HEK293 (cell line): ENCODE measurements around the gene ATP6V0C.

Source experiments
- CTCF ChIA-PET: fragments of 350-600 bp; formaldehyde crosslinking; extraction: SDS; loops from one replicate; lab custom pipeline; 2021; ENCODE audit warnings: antibody characterized with exemption; lab: Yijun Ruan, JAX
- POLR2A ChIA-PET: fragments of 300-600 bp; formaldehyde crosslinking; extraction: SDS; loops from one replicate; lab custom pipeline; 2020; ENCODE audit warnings: antibody characterized with exemption, inconsistent platforms; lab: Yijun Ruan, JAX
- H3K27ac ChIP-seq: fragments of 200-500 bp; sonication (Bioruptor generic); 2 replicates; pipeline ENCODE4 v1.5.1; 2014; ENCODE audit warnings: low read depth, low read length, control low read depth, inconsistent platforms; ENCODE audit errors: extremely low read depth
- H3K36me3 ChIP-seq, 2 experiments: fragments of 200-500 bp in 1 of 2; sonication (Bioruptor generic) in 1 of 2; 1 replicate in 1 of 2; 2 replicates in 1 of 2; pipeline ENCODE4 v1.5.1; 2014 to 2017; ENCODE audit warnings: inconsistent platforms in 2 of 2, low read length in 2 of 2; ENCODE audit not compliant: control insufficient read depth in 2 of 2, insufficient read depth in 1 of 2
- H3K4me1 ChIP-seq: fragments of 200-500 bp; sonication (Bioruptor generic); 2 replicates; pipeline ENCODE4 v1.5.1; 2014; ENCODE audit warnings: mild to moderate bottlenecking, low read length, inconsistent platforms; ENCODE audit not compliant: control insufficient read depth, insufficient read depth
- H3K4me3 ChIP-seq: 2 replicates; pipeline ENCODE4 v1.5.1; 2011; ENCODE audit warnings: low read depth, mild to moderate bottlenecking, control low read depth, low read length, moderate library complexity
- H3K9me3 ChIP-seq: fragments of 200-500 bp; sonication (Bioruptor generic); 2 replicates; pipeline ENCODE4 v1.5.1; 2014; ENCODE audit warnings: low read depth, low read length, inconsistent platforms; ENCODE audit not compliant: control insufficient read depth, insufficient read depth
- BCL11A ChIP-seq: fragments of 450-650 bp; formaldehyde crosslinking; IDR thresholded peaks from 2 replicates; pipeline ENCODE4 v1.5.1; 2016; ENCODE audit warnings: low read depth, missing biosample characterization, missing genetic modification characterization
- BCL11B ChIP-seq: fragments of 450-650 bp; formaldehyde crosslinking; IDR thresholded peaks from 2 replicates; pipeline ENCODE4 v1.5.1; 2016; ENCODE audit warnings: low read depth, missing biosample characterization, missing genetic modification characterization
- GLIS1 ChIP-seq: fragments of 450-650 bp; formaldehyde crosslinking; IDR thresholded peaks from 2 replicates; pipeline ENCODE4 v1.5.1; 2016; ENCODE audit warnings: missing biosample characterization, missing genetic modification characterization
- GLIS2 ChIP-seq: fragments of 450-650 bp; formaldehyde crosslinking; IDR thresholded peaks from 2 replicates; pipeline ENCODE4 v1.5.1; 2016; ENCODE audit warnings: missing biosample characterization, missing genetic modification characterization
- KLF8 ChIP-seq: fragments of 450-650 bp; formaldehyde crosslinking; IDR thresholded peaks from 2 replicates; pipeline ENCODE4 v1.5.1; 2016; ENCODE audit warnings: missing biosample characterization, missing genetic modification characterization
- OSR2 ChIP-seq: fragments of 450-650 bp; formaldehyde crosslinking; IDR thresholded peaks from 2 replicates; pipeline ENCODE4 v1.5.1; 2016; ENCODE audit warnings: missing biosample characterization, missing genetic modification characterization
- PRDM10 ChIP-seq: fragments of 450-650 bp; formaldehyde crosslinking; IDR thresholded peaks from 2 replicates; pipeline ENCODE4 v1.5.1; 2016; ENCODE audit warnings: missing biosample characterization, missing genetic modification characterization
- SCRT1 ChIP-seq: fragments of 450-650 bp; formaldehyde crosslinking; IDR thresholded peaks from 2 replicates; pipeline ENCODE4 v1.5.1; 2016; ENCODE audit warnings: missing biosample characterization, missing genetic modification characterization, borderline replicate concordance
- SCRT2 ChIP-seq: fragments of 450-650 bp; formaldehyde crosslinking; IDR thresholded peaks from 2 replicates; pipeline ENCODE4 v1.5.1; 2016; ENCODE audit warnings: missing biosample characterization, missing genetic modification characterization
- SP7 ChIP-seq: fragments of 450-650 bp; formaldehyde crosslinking; IDR thresholded peaks from 2 replicates; pipeline ENCODE4 v1.5.1; 2016; ENCODE audit warnings: missing biosample characterization, missing genetic modification characterization
- TCF7L2 ChIP-seq: IDR thresholded peaks from 2 replicates; pipeline ENCODE4 v1.6.1; 2011; ENCODE audit warnings: low read depth, mild to moderate bottlenecking, inconsistent platforms, low read length, moderate library complexity, borderline replicate concordance
- WT1 ChIP-seq: fragments of 450-650 bp; formaldehyde crosslinking; IDR thresholded peaks from 2 replicates; pipeline ENCODE4 v1.5.1; 2016; ENCODE audit warnings: missing biosample characterization, missing genetic modification characterization
- ZBTB17 ChIP-seq: fragments of 450-650 bp; formaldehyde crosslinking; IDR thresholded peaks from 2 replicates; pipeline ENCODE4 v1.5.1; 2016; ENCODE audit warnings: missing biosample characterization, missing genetic modification characterization
- ZBTB20 ChIP-seq: fragments of 450-650 bp; formaldehyde crosslinking; IDR thresholded peaks from 2 replicates; pipeline ENCODE4 v1.5.1; 2016; ENCODE audit warnings: missing biosample characterization, missing genetic modification characterization
- ZBTB49 ChIP-seq: fragments of 450-650 bp; formaldehyde crosslinking; IDR thresholded peaks from 2 replicates; pipeline ENCODE4 v1.5.1; 2016; ENCODE audit warnings: missing biosample characterization, missing genetic modification characterization, low read depth
- ZBTB7A ChIP-seq: fragments of 450-650 bp; formaldehyde crosslinking; IDR thresholded peaks from 2 replicates; pipeline ENCODE4 v1.5.1; 2016; ENCODE audit warnings: low read depth, missing biosample characterization, missing genetic modification characterization
- ZEB2 ChIP-seq: fragments of 450-650 bp; formaldehyde crosslinking; IDR thresholded peaks from 2 replicates; pipeline ENCODE4 v1.5.1; 2016; ENCODE audit warnings: missing biosample characterization, missing genetic modification characterization
- ZFP3 ChIP-seq: fragments of 450-650 bp; formaldehyde crosslinking; IDR thresholded peaks from 2 replicates; pipeline ENCODE4 v1.5.1; 2016; ENCODE audit warnings: low read depth, missing biosample characterization, missing genetic modification characterization
- ZIC2 ChIP-seq: fragments of 450-650 bp; formaldehyde crosslinking; IDR thresholded peaks from 2 replicates; pipeline ENCODE4 v1.5.1; 2016; ENCODE audit warnings: missing biosample characterization, missing genetic modification characterization
- ZNF10 ChIP-seq: fragments of 450-650 bp; formaldehyde crosslinking; IDR thresholded peaks from 2 replicates; pipeline ENCODE4 v1.5.1; 2017; ENCODE audit warnings: missing biosample characterization, missing genetic modification characterization
- ZNF341 ChIP-seq: fragments of 450-650 bp; formaldehyde crosslinking; IDR thresholded peaks from 2 replicates; pipeline ENCODE4; 2016; ENCODE audit warnings: low read depth, missing biosample characterization, missing genetic modification characterization
- ZNF37A ChIP-seq: fragments of 450-650 bp; IDR thresholded peaks from 2 replicates; pipeline ENCODE4 v1.5.1; 2018; ENCODE audit warnings: missing biosample characterization, missing genetic modification characterization
- ZNF501 ChIP-seq: fragments of 450-650 bp; formaldehyde crosslinking; IDR thresholded peaks from 2 replicates; pipeline ENCODE4 v1.5.1; 2016; ENCODE audit warnings: missing biosample characterization, missing genetic modification characterization
- ZNF560 ChIP-seq: fragments of 450-650 bp; formaldehyde crosslinking; IDR thresholded peaks from 2 replicates; pipeline ENCODE4 v1.5.1; 2017; ENCODE audit warnings: missing biosample characterization, missing genetic modification characterization, borderline replicate concordance
- ZNF600 ChIP-seq: fragments of 450-650 bp; formaldehyde crosslinking; IDR thresholded peaks from 2 replicates; pipeline ENCODE4 v1.5.1; 2016; ENCODE audit warnings: missing biosample characterization, missing genetic modification characterization
- ZNF623 ChIP-seq: fragments of 450-650 bp; formaldehyde crosslinking; IDR thresholded peaks from 2 replicates; pipeline ENCODE4 v1.5.1; 2016; ENCODE audit warnings: missing biosample characterization, missing genetic modification characterization
- ZNF626 ChIP-seq: fragments of 450-650 bp; sonication (Bioruptor Pico); formaldehyde crosslinking; IDR thresholded peaks from 2 replicates; pipeline ENCODE4 v1.5.1; 2018; ENCODE audit warnings: missing biosample characterization, missing genetic modification characterization, inconsistent platforms
- ZNF629 ChIP-seq: fragments of 450-650 bp; formaldehyde crosslinking; IDR thresholded peaks from 2 replicates; pipeline ENCODE4 v1.5.1; 2017; ENCODE audit warnings: missing biosample characterization, missing genetic modification characterization
- ZSCAN30 ChIP-seq: fragments of 450-650 bp; IDR thresholded peaks from 2 replicates; pipeline ENCODE4 v1.5.1; 2018; ENCODE audit warnings: missing biosample characterization, mild to moderate bottlenecking, missing genetic modification characterization, moderate library complexity
- ZXDB ChIP-seq: fragments of 450-650 bp; formaldehyde crosslinking; IDR thresholded peaks from 2 replicates; pipeline ENCODE4 v1.5.1; 2016; ENCODE audit warnings: missing biosample characterization, missing genetic modification characterization
- TF ChIP-seq, protein P1 (sequence below): fragments of 450-650 bp; formaldehyde crosslinking; IDR thresholded peaks from 2 replicates; pipeline ENCODE4 v1.5.1; 2016; ENCODE audit warnings: missing biosample characterization, missing genetic modification characterization, low read depth

The ATP6V0C gene

DNA sequence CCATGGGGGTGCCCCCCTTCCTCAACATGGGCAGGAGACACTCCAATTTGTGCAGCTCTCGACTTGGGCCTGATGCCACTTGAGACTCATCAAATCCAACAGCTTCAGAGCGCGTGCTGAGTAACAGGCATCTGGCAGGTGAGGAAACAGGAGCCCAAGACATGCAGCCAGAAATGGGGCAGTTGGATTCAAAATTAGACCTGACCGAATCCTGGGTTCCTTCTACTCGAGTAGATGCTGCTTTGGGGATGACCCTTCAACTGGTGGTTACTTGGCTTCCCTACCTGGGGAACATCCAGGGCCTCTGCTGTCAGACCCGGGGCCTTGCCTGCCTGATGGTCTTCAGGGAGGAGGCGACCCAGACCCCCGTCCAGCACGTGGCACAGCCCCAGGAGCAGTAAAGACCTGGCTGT lies 43.1 kb upstream of the ATP6V0C start:
- Histone ChIP-seq H3K27ac (peak overlapping the region; percentile 43; the same call in 1 of the 2 replicates), H3K4me3 (no peak overlapping the region), H3K36me3 (no peaks in the 10 kb centered on the region), H3K4me1 (peaks cover 27% of the 10 kb centered on the region), H3K9me3 (no peaks in the 10 kb centered on the region)
- ChIA-PET CTCF (interaction anchor here (2.5 kb wide), 1 partner anchor 31 kb away, joined by 8 read pairs; no protein-coding TSS in a partner anchor), POLR2A (interaction anchor here (0.7 to 3.2 kb wide), 6 partner anchors 11 to 234 kb away, joined by 3 to 34 read pairs (median 4); partner anchors contain the start of genes DNASE1L2, ECI1 and TEDC2)
- TF ChIP-seq ZNF623 (tag by site-specific recombination) = no peak
- peak; percentile 91 for TF ChIP-seq SCRT2 (tag by site-specific recombination)
- TF ChIP-seq ZNF629 (tag by site-specific recombination) = peak; percentile 37; the same call in 1 of the 2 replicates
- TF ChIP-seq ZBTB20 (tag by site-specific recombination) = peak; percentile 78
- TF ChIP-seq BCL11B (tag by site-specific recombination) = peak; percentile 68; the same call in 1 of the 2 replicates
- peak; percentile 28; the same call in 1 of the 2 replicates for TF ChIP-seq ZSCAN30 (tag by site-specific recombination)
- TF ChIP-seq TCF7L2 = no peak
- no peak for TF ChIP-seq ZNF37A (tag by site-specific recombination)
- TF ChIP-seq OSR2 (tag by site-specific recombination) = peak; percentile 62; the same call in 1 of the 2 replicates
- peak; percentile 97 for TF ChIP-seq PRDM10 (tag by site-specific recombination)
- TF ChIP-seq ZIC2 (tag by site-specific recombination) = peak; percentile 67
- TF ChIP-seq ZNF341 (tag by site-specific recombination) = peak; percentile 28; the same call in 1 of the 2 replicates
- TF ChIP-seq WT1 (tag by site-specific recombination) = 0 out of 2 replicates have a peak, but pooled peaks have one; percentile 28
- TF ChIP-seq ZNF10 (tag by site-specific recombination) = peak; percentile 99
- TF ChIP-seq ZEB2 (tag by site-specific recombination) = peak; percentile 78
- peak; percentile 68; the same call in 1 of the 2 replicates for TF ChIP-seq ZNF600 (tag by site-specific recombination)
- peak; percentile 83; the same call in 1 of the 2 replicates for TF ChIP-seq ZBTB7A (tag by site-specific recombination)
- peak; percentile 65 for TF ChIP-seq ZBTB17 (tag by site-specific recombination)
- 0 out of 2 replicates have a peak, but pooled peaks have one; percentile 41 for TF ChIP-seq BCL11A (tag by site-specific recombination)
- no peak for TF ChIP-seq ZXDB (tag by site-specific recombination)
- TF ChIP-seq ZNF560 (tag by site-specific recombination) = no peak
- TF ChIP-seq KLF8 = 0 out of 2 replicates have a peak, but pooled peaks have one; percentile 16
- TF ChIP-seq ZNF626 = no peak
- TF ChIP-seq, protein P1, sequence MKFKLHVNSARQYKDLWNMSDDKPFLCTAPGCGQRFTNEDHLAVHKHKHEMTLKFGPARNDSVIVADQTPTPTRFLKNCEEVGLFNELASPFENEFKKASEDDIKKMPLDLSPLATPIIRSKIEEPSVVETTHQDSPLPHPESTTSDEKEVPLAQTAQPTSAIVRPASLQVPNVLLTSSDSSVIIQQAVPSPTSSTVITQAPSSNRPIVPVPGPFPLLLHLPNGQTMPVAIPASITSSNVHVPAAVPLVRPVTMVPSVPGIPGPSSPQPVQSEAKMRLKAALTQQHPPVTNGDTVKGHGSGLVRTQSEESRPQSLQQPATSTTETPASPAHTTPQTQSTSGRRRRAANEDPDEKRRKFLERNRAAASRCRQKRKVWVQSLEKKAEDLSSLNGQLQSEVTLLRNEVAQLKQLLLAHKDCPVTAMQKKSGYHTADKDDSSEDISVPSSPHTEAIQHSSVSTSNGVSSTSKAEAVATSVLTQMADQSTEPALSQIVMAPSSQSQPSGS (tag by site-specific recombination) = no peak
- TF ChIP-seq ZBTB49 = no peak
- peak; percentile 53 for TF ChIP-seq SP7
- TF ChIP-seq GLIS2 = peak; percentile 33
- no peak for TF ChIP-seq ZFP3 (tag by site-specific recombination)
- TF ChIP-seq ZNF501 (tag by site-specific recombination) = no peak
- TF ChIP-seq GLIS1 (tag by site-specific recombination) = peak; percentile 88
- peak; percentile 63 for TF ChIP-seq SCRT1 (tag by site-specific recombination)
